PC-9 (cell line): ENCODE results near the gene CFAP54. TPM values are rescaled to one million over a fixed set of nuclear protein-coding genes. Genes with fewer than 3 reads are reported as not detected.
A peak's percentile ranks its signal among the peaks of the same experiment; 100 is the strongest.
"Not testable (repeated sequence)": the region's sequence is repeated elsewhere in the genome, so short reads cannot be mapped to it uniquely, and the experiment has no call there.

Source experiments
- BruUV-seq: library from RNA; stranded (reverse); fragments of 400-500 nt; replicated peaks from 2 replicates; lab custom pipeline; 2021; lab: Mats Ljungman, UMichigan
- CTCF ChIA-PET: fragments of 300-600 bp; sonication (Branson Sonifier 250); formaldehyde crosslinking; loops from one replicate; lab custom pipeline; 2022; ENCODE audit warnings: antibody characterized with exemption; lab: Charles Lee
- POLR2A ChIA-PET: fragments of 300-600 bp; sonication (Branson Sonifier 250); formaldehyde crosslinking; loops from one replicate; lab custom pipeline; 2022; ENCODE audit warnings: antibody characterized with exemption; ENCODE audit not compliant: unreplicated experiment; lab: Charles Lee
- DNase-seq, 2 experiments: peaks; one replicate each; pipeline versions ENCODE4 v3.0.0 to v3.0.0-alpha.2; 2015 to 2022; ENCODE audit warnings: mixed read lengths in 1 of 2
- H2AFZ ChIP-seq: fragments of 200-600 bp; sonication (generic); 2 replicates; pipeline ENCODE4 v1.8.1; 2017; ENCODE audit warnings: antibody characterized with exemption
- H3F3A ChIP-seq: fragments of 200-600 bp; sonication (generic); 2 replicates; pipeline ENCODE4 v1.8.1; 2017; ENCODE audit warnings: antibody characterized with exemption, mild to moderate bottlenecking, low read depth; ENCODE audit not compliant: insufficient read depth
- H3K27ac ChIP-seq: fragments of 200-600 bp; sonication (generic); 2 replicates; pipeline ENCODE4 v1.6.1; 2016; ENCODE audit warnings: mixed run types
- H3K27me3 ChIP-seq: fragments of 200-600 bp; sonication (generic); 2 replicates; pipeline ENCODE4 v1.6.1; 2016; ENCODE audit warnings: low read depth, mixed run types; ENCODE audit not compliant: insufficient read depth
- H3K36me3 ChIP-seq: fragments of 200-600 bp; sonication (generic); 2 replicates; pipeline ENCODE4 v1.6.1; 2016; ENCODE audit warnings: low read depth, mixed run types
- H3K4me1 ChIP-seq: fragments of 200-600 bp; sonication (generic); replicated peaks from 2 replicates; pipeline ENCODE4 v1.6.1; 2016; ENCODE audit warnings: mixed run types; ENCODE audit not compliant: insufficient read depth
- H3K4me2 ChIP-seq: fragments of 200-600 bp; sonication (generic); 2 replicates; pipeline ENCODE4 v1.6.1; 2017; ENCODE audit warnings: mixed run types
- H3K4me3 ChIP-seq: fragments of 200-600 bp; sonication (generic); 2 replicates; pipeline ENCODE4 v1.6.1; 2016; ENCODE audit warnings: mixed run types
- H3K79me2 ChIP-seq: fragments of 200-600 bp; sonication (generic); 2 replicates; pipeline ENCODE4 v1.6.1; 2017; ENCODE audit warnings: low read depth, mixed run types
- H3K9me2 ChIP-seq: fragments of 200-600 bp; sonication (generic); 2 replicates; pipeline ENCODE4 v1.8.1; 2017; ENCODE audit warnings: mild to moderate bottlenecking; ENCODE audit not compliant: insufficient read depth
- H3K9me3 ChIP-seq: fragments of 200-600 bp; sonication (generic); 2 replicates; pipeline ENCODE4 v1.8.1; 2016; ENCODE audit warnings: low read depth; ENCODE audit not compliant: insufficient read depth
- H4K20me1 ChIP-seq: fragments of 200-600 bp; sonication (generic); 2 replicates; pipeline ENCODE4 v1.8.1; 2017; ENCODE audit not compliant: insufficient read depth
- CTCF ChIP-seq: fragments of 200-600 bp; sonication (generic); conservative IDR thresholded peaks from 2 replicates; pipeline ENCODE4 v1.6.1; 2017; ENCODE audit warnings: mixed run types, antibody characterized with exemption, mild to moderate bottlenecking, moderate library complexity
- EZH2 ChIP-seq: fragments of 200-600 bp; sonication (generic); IDR thresholded peaks from 2 replicates; pipeline ENCODE4 v1.8.0; 2017; ENCODE audit warnings: antibody characterized with exemption, low read depth
- intact Hi-C: fragments of 100-400 bp; cut with micrococcal nuclease; formaldehyde crosslinking; loops from one replicate; pipeline ENCODE4 v1.10.0; 2022; ENCODE audit not compliant: unreplicated experiment
- total RNA-seq: library from RNA; stranded (reverse); gene quantifications from 2 replicates; pipeline ENCODE4 v1.2.3, GENCODE V29; 2021

Gene CFAP54
- total RNA-seq, 1 experiment from 2014 or later = 16.4 TPM

DNA sequence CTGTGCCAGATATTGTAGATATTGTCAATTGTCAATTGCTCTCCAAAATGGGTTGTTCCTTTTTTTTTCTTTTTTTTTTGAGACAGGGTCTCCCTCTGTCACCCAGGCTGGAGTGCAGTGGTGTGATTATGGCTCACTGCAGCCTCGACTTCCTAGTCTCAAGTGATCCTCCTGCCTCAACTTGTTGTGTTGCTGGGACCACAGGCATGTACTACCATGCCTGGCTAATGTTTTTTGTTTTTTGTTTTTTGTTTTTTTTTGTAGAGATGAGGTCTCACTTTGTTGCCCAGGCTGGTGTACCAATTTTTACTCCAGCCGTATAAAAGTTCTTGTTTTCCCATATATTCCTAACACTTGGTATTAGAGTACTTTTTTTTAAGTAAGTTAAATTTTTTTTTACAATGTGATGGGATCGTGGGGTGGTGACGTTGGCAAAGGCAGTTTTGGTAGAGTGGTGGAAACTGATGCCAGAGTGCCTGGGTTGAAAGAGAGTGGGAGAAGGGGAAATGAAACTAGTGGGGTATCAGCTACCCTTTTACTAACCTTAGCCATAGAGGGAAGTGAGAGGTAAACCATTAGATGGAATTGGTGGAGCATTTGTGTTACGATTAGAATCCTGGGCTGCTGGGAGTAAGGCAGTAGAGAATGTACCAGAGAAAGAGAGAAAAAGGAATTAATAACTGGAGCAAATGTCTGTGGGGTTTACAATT is 33.0 kb upstream of the CFAP54 start:
- no peak overlapping the region for H2AFZ ChIP-seq
- BruUV-seq = no TSS peak
- no peak overlapping the region for H3K4me2 ChIP-seq
- H3K9me2 ChIP-seq = no peaks in the 10 kb centered on the region
- no peaks in the 10 kb centered on the region for H3K79me2 ChIP-seq
- peaks cover 2% of the 10 kb centered on the region; the same call in 1 of the 2 replicates for H3K9me3 ChIP-seq
- CTCF ChIA-PET = interaction anchor here (1.5 kb wide), 1 partner anchor 55 kb away, joined by 3 read pairs; no protein-coding TSS in a partner anchor
- H3K4me1 ChIP-seq = peaks cover 36% of the 10 kb centered on the region
- DNase-seq = no peak
- H3K27me3 ChIP-seq = no peaks in the 10 kb centered on the region
- H4K20me1 ChIP-seq = no peaks in the 10 kb centered on the region
- intact Hi-C loops = no loop called here
- no peak for TF ChIP-seq EZH2
- H3K4me3 ChIP-seq = no peak overlapping the region
- H3F3A ChIP-seq = peaks cover 32% of the 10 kb centered on the region
- no peaks in the 10 kb centered on the region for H3K36me3 ChIP-seq
- H3K27ac ChIP-seq = 0 out of 2 replicates have a peak overlapping the region, but pooled peaks have one; percentile 45
- POLR2A ChIA-PET = no interaction called here

- Histone ChIP-seq H4K20me1 (no peaks in the 10 kb centered on the region), H3K4me3 (no peak overlapping the region), H3K27ac (peak overlapping the region; percentile 45), H3K4me2 (peak overlapping the region; percentile 14; the same call in 1 of the 2 replicates), H3F3A (peaks cover 22% of the 10 kb centered on the region), H3K36me3 (no peaks in the 10 kb centered on the region), H3K4me1 (peaks cover 27% of the 10 kb centered on the region), H3K79me2 (no peaks in the 10 kb centered on the region), H3K9me2 (no peaks in the 10 kb centered on the region), H2AFZ (no peak overlapping the region), H3K27me3 (no peaks in the 10 kb centered on the region), H3K9me3 (no peaks in the 10 kb centered on the region)
- ChIA-PET POLR2A (interaction anchor here (0.7 to 1.2 kb wide), 2 partner anchors 9 to 57 kb away, joined by 3 read pairs; partner anchors contain the start of gene CDK17), CTCF (interaction anchor here (1.1 to 1.5 kb wide), 2 partner anchors 30 to 56 kb away, joined by 3 to 5 read pairs; no protein-coding TSS in a partner anchor)
- DNase-seq = peak; percentile 32 to 87
- intact Hi-C loops = no loop called here
- TF ChIP-seq CTCF (no peak), EZH2 (no peak)
- no TSS peak for BruUV-seq
Observed at GRCh38 chr12:96457191-96457930, 32.0 kb upstream of the CFAP54 start.

- CTCF ChIA-PET, H3K79me2 ChIP-seq, POLR2A ChIA-PET, H3K27me3 ChIP-seq, DNase-seq, H4K20me1 ChIP-seq, H3K4me3 ChIP-seq, H3K9me2 ChIP-seq, BruUV-seq, H2AFZ ChIP-seq, H3K9me3 ChIP-seq, H3K27ac ChIP-seq, intact Hi-C loops, H3K4me2 ChIP-seq, H3K36me3 ChIP-seq: not testable (repeated sequence)
- peaks cover 13% of the 10 kb centered on the region for H3F3A ChIP-seq
- H3K4me1 ChIP-seq = peaks cover 22% of the 10 kb centered on the region
Observed at GRCh38 chr12:96459281-96459680, 30.1 kb upstream of the CFAP54 start.
